Measurements from ENCODE around the gene ZBTB16.

GRCh38 chr11:114188851-114189570, 129.5 kb downstream of the ZBTB16 start:
- TF ChIP-seq POLR2A (IDR thresholded peaks at IDR 0.05) (no peak), CTCF (IDR thresholded peaks at IDR 0.05) (no peak)

Data from uterus (tissue), 2 donors.